Endodermal cell (in vitro differentiated cells): Measurements from ENCODE around the gene GTPBP8. TPM values are rescaled to one million over a fixed set of nuclear protein-coding genes. Genes with fewer than 3 reads are reported as not detected.

Experiments
- DNase-seq: peaks from one replicate; pipeline ENCODE4 v3.0.0-alpha.2; 2017
- H3K27ac ChIP-seq: 2 replicates; pipeline ENCODE4 v1.5.1; 2013; ENCODE audit warnings: mild to moderate bottlenecking, low read depth, low read length, moderate library complexity
- H3K27me3 ChIP-seq: 2 replicates; pipeline ENCODE4 v1.6.1; 2013; ENCODE audit warnings: mild to moderate bottlenecking, low read length, moderate library complexity; ENCODE audit not compliant: insufficient read depth, control insufficient read depth, poor library complexity, severe bottlenecking
- H3K36me3 ChIP-seq: 2 replicates; pipeline ENCODE4 v1.7.0; 2013; ENCODE audit warnings: mild to moderate bottlenecking, low read length, moderate library complexity; ENCODE audit not compliant: control insufficient read depth, insufficient read depth
- H3K4me1 ChIP-seq: one replicate; pipeline ENCODE4 v1.7.0; 2013; ENCODE audit warnings: low read length; ENCODE audit not compliant: control insufficient read depth, insufficient read depth
- H3K4me3 ChIP-seq: 2 replicates; pipeline ENCODE4 v1.5.1; 2013; ENCODE audit warnings: mild to moderate bottlenecking, low read length, moderate library complexity
- H3K9ac ChIP-seq: 2 replicates; pipeline ENCODE4 v1.6.1; 2013; ENCODE audit warnings: mild to moderate bottlenecking, low read length, moderate library complexity; ENCODE audit not compliant: poor library complexity, severe bottlenecking; ENCODE audit errors: extremely low read depth
- H3K9me3 ChIP-seq: 2 replicates; pipeline ENCODE4 v1.6.1; 2013; ENCODE audit warnings: mild to moderate bottlenecking, low read length, moderate library complexity; ENCODE audit not compliant: control insufficient read depth
- H3K27ac Mint-ChIP-seq: 2 replicates; pipeline ENCODE4 v1.8.0; 2020; ENCODE audit warnings: mixed read lengths
- H3K27me3 Mint-ChIP-seq: 2 replicates; pipeline ENCODE4 v1.8.0; 2021; ENCODE audit warnings: mild to moderate bottlenecking, mixed read lengths; ENCODE audit not compliant: insufficient read depth
- H3K36me3 Mint-ChIP-seq: 2 replicates; pipeline ENCODE4 v1.8.0; 2020; ENCODE audit warnings: low read depth, mixed read lengths
- H3K4me1 Mint-ChIP-seq: 2 replicates; pipeline ENCODE4 v1.8.0; 2020; ENCODE audit warnings: mixed read lengths
- H3K4me3 Mint-ChIP-seq: 2 replicates; pipeline ENCODE4 v1.8.0; 2020; ENCODE audit warnings: mild to moderate bottlenecking, moderate library complexity, mixed read lengths
- H3K9me3 Mint-ChIP-seq: 2 replicates; pipeline ENCODE4 v1.8.0; 2020; ENCODE audit warnings: mild to moderate bottlenecking, mixed read lengths
- CTCF ChIP-seq: fragments of 200-600 bp; sonication (generic); conservative IDR thresholded peaks from 2 replicates; pipeline ENCODE4 v1.5.0; 2021; ENCODE audit warnings: antibody characterized with exemption, mild to moderate bottlenecking
- WGBS, 2 experiments: methylation state at CpG; one replicate each; pipeline versions ENCODE4 v1.1.5 to v1.1.7; 2013; ENCODE audit warnings: missing lambda C conversion rate in 2 of 2, mixed read lengths in 1 of 2; ENCODE audit not compliant: insufficient coverage in 1 of 2, insufficient read length in 1 of 2; 5-methylcytosine and 5-hydroxymethylcytosine counted together
- total RNA-seq, 2 donors: library from RNA; stranded (reverse); fragmentation: NEBNext Ultra II Directional in 1 of 2; extraction: Animal tissue kit (Norgen Biotek cat#: 25700) in 1 of 2; gene quantifications; 2 replicates in 1 of 2; 3 replicates in 1 of 2; pipeline ENCODE4 v1.2.1, GENCODE V29; 2021

The GTPBP8 gene
- total RNA-seq, 2 donors from 2014 or later, result 23.9 to 35.5 TPM

GRCh38 chr3:112979244-112979832 lies 11.4 kb upstream of the GTPBP8 start:
- H3K27ac ChIP-seq, result no peak overlapping the region
- H3K4me3 ChIP-seq, result no peak overlapping the region
- Mint-ChIP-seq H3K9me3 (no peaks in the 10 kb centered on the region), H3K36me3 (no peaks in the 10 kb centered on the region), H3K27me3 (peaks cover 5% of the 10 kb centered on the region), H3K4me3 (no peak overlapping the region), H3K27ac (no peak overlapping the region), H3K4me1 (no peaks in the 10 kb centered on the region)
- no peak overlapping the region for H3K9ac ChIP-seq
- no peaks in the 10 kb centered on the region for H3K27me3 ChIP-seq
- DNase-seq, result no peak
- H3K36me3 ChIP-seq, result no peaks in the 10 kb centered on the region
- TF ChIP-seq CTCF, result peak; percentile 89
- 85% methylated on average over 1 of the region's 1 CpG; no CpG with 5 or more reads in 1 of the 2 experiments for WGBS, 2 experiments
- no peaks in the 10 kb centered on the region for H3K4me1 ChIP-seq
- no peaks in the 10 kb centered on the region for H3K9me3 ChIP-seq

GRCh38 chr3:112980080-112980479 lies 10.7 kb upstream of the GTPBP8 start:
- no peaks in the 10 kb centered on the region for H3K27me3 ChIP-seq
- WGBS, 2 experiments, result 63 to 67% methylated on average over 1 of the region's 1 CpG
- Mint-ChIP-seq H3K36me3 (no peaks in the 10 kb centered on the region), H3K9me3 (no peaks in the 10 kb centered on the region), H3K4me1 (no peaks in the 10 kb centered on the region), H3K27me3 (peaks cover 5% of the 10 kb centered on the region), H3K4me3 (no peak overlapping the region), H3K27ac (no peak overlapping the region)
- no peak for DNase-seq
- no peaks in the 10 kb centered on the region for H3K9me3 ChIP-seq
- no peaks in the 10 kb centered on the region for H3K36me3 ChIP-seq
- no peak overlapping the region for H3K4me3 ChIP-seq
- no peaks in the 10 kb centered on the region for H3K4me1 ChIP-seq
- H3K9ac ChIP-seq, result no peak overlapping the region
- no peak for TF ChIP-seq CTCF
- no peak overlapping the region for H3K27ac ChIP-seq

GRCh38 chr3:112982710-112983109 lies 8.1 kb upstream of the GTPBP8 start:
- no peaks in the 10 kb centered on the region for H3K36me3 ChIP-seq
- no peak for TF ChIP-seq CTCF
- Mint-ChIP-seq H3K27me3 (peaks cover 7% of the 10 kb centered on the region), H3K9me3 (no peaks in the 10 kb centered on the region), H3K27ac (no peak overlapping the region), H3K4me1 (no peaks in the 10 kb centered on the region), H3K36me3 (no peaks in the 10 kb centered on the region), H3K4me3 (no peak overlapping the region)
- no peaks in the 10 kb centered on the region for H3K9me3 ChIP-seq
- 82 to 100% methylated on average over 1 of the region's 1 CpG for WGBS, 2 experiments
- no peaks in the 10 kb centered on the region for H3K4me1 ChIP-seq
- H3K27ac ChIP-seq, result no peak overlapping the region
- DNase-seq, result no peak
- H3K4me3 ChIP-seq, result no peak overlapping the region
- H3K27me3 ChIP-seq, result no peaks in the 10 kb centered on the region
- H3K9ac ChIP-seq, result no peak overlapping the region
